ENCODE results near the gene RSPH6A.
"Not testable (repeated sequence)": the region's sequence is repeated elsewhere in the genome, so short reads cannot be mapped to it uniquely, and the experiment has no call there.

Gene RSPH6A

GRCh38 chr19:45761714-45762113, 53.4 kb downstream of the RSPH6A start:
- no peaks in the 10 kb centered on the region for H3K27me3 ChIP-seq (ENCODE audit: low read depth, low read length)
- no peak overlapping the region for H3K27ac ChIP-seq (ENCODE audit: low read length)
- H3K4me3 ChIP-seq (ENCODE audit: low read depth in 1 of 2, low read length in 2 of 2): no peak overlapping the region
- no peaks in the 10 kb centered on the region for H3K36me3 ChIP-seq (ENCODE audit: control insufficient read depth in 1 of 2, insufficient read depth in 2 of 2, low read length in 2 of 2)
- H3K9me3 ChIP-seq (ENCODE audit: control insufficient read depth in 1 of 2, low read length in 2 of 2): no peaks in the 10 kb centered on the region
- peaks cover 4 to 33% of the 10 kb centered on the region in 2 donors for H3K4me1 ChIP-seq (ENCODE audit: control insufficient read depth in 1 of 2, insufficient read depth in 2 of 2, low read length in 2 of 2)

GRCh38 chr19:45758921-45759320, 56.2 kb downstream of the RSPH6A start:
- Histone ChIP-seq H3K4me1 (ENCODE audit: control insufficient read depth in 1 of 2, insufficient read depth in 2 of 2, low read length in 2 of 2) (peaks cover under 1 to 5% of the 10 kb centered on the region in 2 donors), H3K27ac (ENCODE audit: low read length) (no peak overlapping the region), H3K9me3 (ENCODE audit: control insufficient read depth in 1 of 2, low read length in 2 of 2) (no peaks in the 10 kb centered on the region), H3K4me3 (ENCODE audit: low read depth in 1 of 2, low read length in 2 of 2) (no peak overlapping the region), H3K36me3 (ENCODE audit: control insufficient read depth in 1 of 2, insufficient read depth in 2 of 2, low read length in 2 of 2) (no peaks in the 10 kb centered on the region), H3K27me3 (ENCODE audit: low read depth, low read length) (no peaks in the 10 kb centered on the region)

DNA sequence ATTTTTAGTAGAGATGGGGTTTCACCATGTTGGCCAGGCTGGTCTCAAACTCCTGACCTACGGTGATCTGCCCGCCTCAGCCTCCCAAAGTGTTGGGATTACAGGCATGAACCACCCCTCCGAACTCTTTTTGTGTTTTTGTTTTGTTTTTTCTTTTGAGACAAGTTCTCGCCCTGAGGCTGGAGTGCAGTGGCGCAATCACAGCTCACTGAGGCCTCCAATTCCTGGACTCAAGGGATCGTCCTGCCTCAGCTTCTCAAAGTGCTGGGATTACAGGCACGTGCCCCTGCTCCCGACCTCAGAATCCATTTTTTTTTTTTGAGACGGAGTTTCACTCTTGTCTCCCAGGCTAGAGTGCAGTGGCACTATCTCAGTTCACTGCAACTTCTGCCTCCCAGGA, 57.4 kb downstream of the RSPH6A start:
- no peaks in the 10 kb centered on the region for H3K9me3 ChIP-seq (ENCODE audit: control insufficient read depth in 1 of 2, low read length in 2 of 2)
- no peaks in the 10 kb centered on the region for H3K36me3 ChIP-seq (ENCODE audit: control insufficient read depth in 1 of 2, insufficient read depth in 2 of 2, low read length in 2 of 2)
- no peak overlapping the region for H3K27ac ChIP-seq (ENCODE audit: low read length)
- H3K4me3 ChIP-seq (ENCODE audit: low read depth in 1 of 2, low read length in 2 of 2): no peak overlapping the region
- no peaks in the 10 kb centered on the region for H3K4me1 ChIP-seq (ENCODE audit: control insufficient read depth in 1 of 2, insufficient read depth in 2 of 2, low read length in 2 of 2)
- no peaks in the 10 kb centered on the region for H3K27me3 ChIP-seq (ENCODE audit: low read depth, low read length)

DNA sequence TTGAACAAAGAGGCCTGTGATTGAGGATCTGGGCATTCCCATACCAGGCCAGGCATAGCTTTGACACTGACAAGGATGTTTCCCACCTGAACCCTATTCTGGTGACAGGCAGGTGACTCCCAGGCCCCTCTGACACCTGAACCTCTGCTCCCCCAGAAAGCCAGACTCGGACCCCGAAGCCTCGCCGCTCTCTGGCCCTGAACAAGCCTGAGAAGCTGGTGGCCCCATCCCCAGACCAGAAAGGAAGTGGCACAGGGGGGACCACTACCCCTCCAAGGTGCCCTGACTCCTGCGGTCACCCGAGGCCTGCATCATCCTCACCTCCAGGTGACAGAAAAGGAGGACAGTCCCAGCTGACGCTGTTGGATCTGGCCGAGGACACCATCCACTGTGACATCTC, 60.8 kb downstream of the RSPH6A start:
- no peak overlapping the region for H3K27ac ChIP-seq (ENCODE audit: low read length)

DNA sequence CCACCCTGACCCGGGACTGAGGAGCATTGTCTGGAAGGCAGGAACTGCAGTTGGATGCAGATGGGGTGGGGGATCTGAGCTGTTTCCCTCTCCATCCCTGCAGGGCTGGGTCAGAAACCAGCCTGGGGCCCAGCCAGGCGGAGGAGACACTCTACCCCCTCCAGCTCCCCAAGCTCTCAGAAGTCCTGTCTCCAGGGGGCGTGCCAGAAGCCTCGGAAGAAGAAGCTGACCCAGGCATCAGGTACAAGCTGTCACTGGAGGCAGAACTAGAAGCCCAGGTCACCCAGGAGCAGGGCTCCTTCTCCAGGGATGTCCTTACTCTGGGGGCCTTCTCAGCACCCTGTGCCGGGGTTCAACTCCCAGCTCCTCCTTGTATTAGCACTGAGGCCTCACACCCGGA, 61.6 kb downstream of the RSPH6A start:
- Histone ChIP-seq H3K36me3 (ENCODE audit: control insufficient read depth in 1 of 2, insufficient read depth in 2 of 2, low read length in 2 of 2) (no peaks in the 10 kb centered on the region), H3K4me1 (ENCODE audit: control insufficient read depth in 1 of 2, insufficient read depth in 2 of 2, low read length in 2 of 2) (no peaks in the 10 kb centered on the region), H3K9me3 (ENCODE audit: control insufficient read depth in 1 of 2, low read length in 2 of 2) (no peaks in the 10 kb centered on the region), H3K4me3 (ENCODE audit: low read depth in 1 of 2, low read length in 2 of 2) (no peak overlapping the region), H3K27me3 (ENCODE audit: low read depth, low read length) (no peaks in the 10 kb centered on the region), H3K27ac (ENCODE audit: low read length) (no peak overlapping the region)

More for the DNA sequence above, 60.8 kb downstream of the RSPH6A start:
- Histone ChIP-seq H3K9me3 (ENCODE audit: control insufficient read depth in 1 of 2, low read length in 2 of 2) (no peaks in the 10 kb centered on the region), H3K4me3 (ENCODE audit: low read depth in 1 of 2, low read length in 2 of 2) (no peak overlapping the region), H3K27me3 (ENCODE audit: low read depth, low read length) (no peaks in the 10 kb centered on the region), H3K4me1 (ENCODE audit: control insufficient read depth in 1 of 2, insufficient read depth in 2 of 2, low read length in 2 of 2) (no peaks in the 10 kb centered on the region), H3K36me3 (ENCODE audit: control insufficient read depth in 1 of 2, insufficient read depth in 2 of 2, low read length in 2 of 2) (no peaks in the 10 kb centered on the region)

GRCh38 chr19:45752639-45753038, 62.5 kb downstream of the RSPH6A start:
- Histone ChIP-seq H3K36me3 (ENCODE audit: control insufficient read depth in 1 of 2, insufficient read depth in 2 of 2, low read length in 2 of 2) (no peaks in the 10 kb centered on the region), H3K27ac (ENCODE audit: low read length) (no peak overlapping the region), H3K4me1 (ENCODE audit: control insufficient read depth in 1 of 2, insufficient read depth in 2 of 2, low read length in 2 of 2) (no peaks in the 10 kb centered on the region), H3K27me3 (ENCODE audit: low read depth, low read length) (no peaks in the 10 kb centered on the region), H3K4me3 (ENCODE audit: low read depth in 1 of 2, low read length in 2 of 2) (no peak overlapping the region), H3K9me3 (ENCODE audit: control insufficient read depth in 1 of 2, low read length in 2 of 2) (no peaks in the 10 kb centered on the region)

GRCh38 chr19:45751483-45751882, 63.6 kb downstream of the RSPH6A start:
- H3K27ac ChIP-seq (ENCODE audit: low read length); H3K27me3 ChIP-seq (ENCODE audit: low read depth, low read length); H3K4me1 ChIP-seq (ENCODE audit: control insufficient read depth in 1 of 2, insufficient read depth in 2 of 2, low read length in 2 of 2); H3K4me3 ChIP-seq (ENCODE audit: low read depth in 1 of 2, low read length in 2 of 2); H3K9me3 ChIP-seq (ENCODE audit: control insufficient read depth in 1 of 2, low read length in 2 of 2); H3K36me3 ChIP-seq (ENCODE audit: control insufficient read depth in 1 of 2, insufficient read depth in 2 of 2, low read length in 2 of 2): not testable (repeated sequence)

DNA sequence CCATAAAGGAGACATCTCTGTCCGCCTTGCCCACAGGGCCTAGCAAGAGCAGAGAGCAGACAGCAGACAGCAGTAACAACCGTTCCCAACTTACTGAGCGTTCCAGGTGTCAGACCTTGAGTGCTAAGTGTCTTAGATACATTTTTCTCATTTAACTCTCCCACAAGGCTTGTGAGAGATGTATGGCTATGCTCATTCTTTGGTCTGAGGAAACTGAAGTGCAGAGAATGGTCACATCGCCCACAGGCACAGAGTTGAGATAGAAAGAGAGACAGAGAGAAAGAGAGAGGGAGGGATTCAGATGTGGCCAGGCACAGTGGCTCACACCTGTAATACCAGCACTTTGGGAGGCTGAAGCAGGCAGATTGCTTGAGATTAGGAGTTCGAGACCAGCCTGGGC, 67.6 kb downstream of the RSPH6A start:
- H3K36me3 ChIP-seq (ENCODE audit: control insufficient read depth in 1 of 2, insufficient read depth in 2 of 2, low read length in 2 of 2): no peaks in the 10 kb centered on the region
- no peak overlapping the region for H3K27ac ChIP-seq (ENCODE audit: low read length)
- no peaks in the 10 kb centered on the region for H3K27me3 ChIP-seq (ENCODE audit: low read depth, low read length)
- no peak overlapping the region for H3K4me3 ChIP-seq (ENCODE audit: low read depth in 1 of 2, low read length in 2 of 2)
- no peaks in the 10 kb centered on the region for H3K9me3 ChIP-seq (ENCODE audit: control insufficient read depth in 1 of 2, low read length in 2 of 2)
- H3K4me1 ChIP-seq (ENCODE audit: control insufficient read depth in 1 of 2, insufficient read depth in 2 of 2, low read length in 2 of 2): no peaks in the 10 kb centered on the region

DNA sequence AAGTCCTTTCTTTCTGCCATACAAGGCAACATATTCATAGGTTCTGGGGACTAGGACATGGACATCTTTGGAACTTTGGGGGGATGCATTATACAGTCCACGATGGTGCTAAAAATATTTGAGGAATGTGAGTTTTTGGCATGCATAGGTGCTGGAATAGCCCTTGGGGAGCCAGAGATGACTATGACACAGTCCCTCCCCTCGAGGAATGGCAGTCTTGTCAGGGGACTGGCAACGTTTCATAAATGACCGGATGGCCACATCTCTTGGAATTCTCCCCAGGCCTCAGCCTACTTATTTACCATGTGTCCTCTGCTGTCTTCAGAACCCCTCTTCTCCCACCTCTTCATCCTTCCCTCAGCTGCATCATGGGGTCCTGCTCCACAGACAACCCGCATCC, 68.2 kb downstream of the RSPH6A start:
- no peaks in the 10 kb centered on the region for H3K36me3 ChIP-seq (ENCODE audit: control insufficient read depth in 1 of 2, insufficient read depth in 2 of 2, low read length in 2 of 2)
- H3K4me3 ChIP-seq (ENCODE audit: low read depth in 1 of 2, low read length in 2 of 2): no peak overlapping the region
- H3K27ac ChIP-seq (ENCODE audit: low read length): no peak overlapping the region
- H3K9me3 ChIP-seq (ENCODE audit: control insufficient read depth in 1 of 2, low read length in 2 of 2): no peaks in the 10 kb centered on the region
- H3K4me1 ChIP-seq (ENCODE audit: control insufficient read depth in 1 of 2, insufficient read depth in 2 of 2, low read length in 2 of 2): no peaks in the 10 kb centered on the region
- H3K27me3 ChIP-seq (ENCODE audit: low read depth, low read length): no peaks in the 10 kb centered on the region

Measured in muscle layer of duodenum (tissue), 2 donors.